Glomerular visceral epithelial cell (primary cell): ENCODE measurements around the gene TTC9B.

Experiments
- DNase-seq: peaks from one replicate; pipeline ENCODE4 v3.0.0-alpha.2; 2016; ENCODE audit errors: extremely low spot score

Gene TTC9B

DNA sequence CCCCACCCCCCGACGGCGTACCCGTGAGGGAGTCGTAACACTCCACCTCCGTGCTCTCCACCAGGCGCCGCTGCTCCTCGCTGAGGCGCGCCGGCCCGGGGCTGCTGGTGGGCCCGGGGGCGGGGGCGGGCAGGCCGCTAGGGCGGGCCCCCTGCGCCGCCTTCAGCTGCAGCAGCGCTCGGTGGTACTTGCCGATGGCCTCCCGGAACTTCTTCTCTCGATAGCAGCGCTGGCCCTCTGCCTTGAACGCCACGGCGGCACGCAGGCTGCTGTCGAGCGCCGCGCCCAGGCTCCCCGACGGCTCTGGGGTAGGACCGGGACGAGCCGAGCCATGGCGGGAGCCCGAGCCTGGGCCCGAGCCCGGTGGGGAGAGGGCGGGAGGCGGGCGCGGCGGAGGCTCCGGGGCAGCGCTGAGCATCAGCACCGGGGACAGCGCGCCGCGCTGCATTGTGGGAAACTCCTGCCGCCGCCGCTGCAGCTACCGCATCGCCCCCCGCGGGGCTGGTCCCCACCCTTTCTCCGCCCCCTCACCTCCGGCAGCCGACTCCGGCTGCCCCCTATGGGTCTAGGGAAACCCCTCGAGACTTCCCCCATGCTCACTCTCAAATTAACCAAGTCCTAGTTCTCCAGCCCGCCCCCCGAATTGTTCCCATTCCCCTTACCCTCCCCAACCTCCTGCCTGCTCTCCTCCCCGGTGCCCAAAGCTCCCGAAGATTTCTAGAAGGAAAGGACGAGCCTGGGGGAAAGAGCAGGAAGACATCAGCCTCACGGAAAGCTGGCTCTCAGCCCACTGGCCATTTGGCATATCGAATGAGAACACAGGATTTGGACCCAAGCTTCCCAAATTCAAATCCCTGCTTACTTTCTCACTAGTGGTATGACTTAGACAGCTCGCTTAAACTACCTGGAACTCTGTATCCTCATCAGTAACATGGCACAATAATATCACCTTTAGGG, at the start of gene TTC9B:
TSS of gene TTC9B (minus strand) at position 451 of the 957 bp plus-strand sequence. CDS start at position 448, 3 bp downstream.
- DNase-seq: no peak

DNA sequence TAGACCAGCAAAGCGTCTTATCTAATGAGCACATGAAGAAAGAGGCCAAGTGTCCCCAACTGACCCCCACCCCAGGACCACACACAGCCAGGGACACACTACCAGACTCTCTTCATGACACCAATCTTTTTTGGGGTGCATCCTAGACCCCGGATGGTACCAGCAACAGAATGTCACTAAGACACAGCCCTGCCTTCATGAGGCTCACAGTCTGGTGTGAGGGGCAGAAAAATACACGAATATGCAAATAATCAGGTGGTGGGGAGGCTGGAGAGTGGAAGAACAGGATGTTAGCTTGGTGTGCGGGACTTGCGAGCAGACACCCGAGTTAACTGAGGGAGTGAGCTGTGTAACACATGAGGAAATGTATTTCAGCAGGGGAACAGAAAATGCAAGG, 49.4 kb upstream of the TTC9B start:
- no peak for DNase-seq

DNA sequence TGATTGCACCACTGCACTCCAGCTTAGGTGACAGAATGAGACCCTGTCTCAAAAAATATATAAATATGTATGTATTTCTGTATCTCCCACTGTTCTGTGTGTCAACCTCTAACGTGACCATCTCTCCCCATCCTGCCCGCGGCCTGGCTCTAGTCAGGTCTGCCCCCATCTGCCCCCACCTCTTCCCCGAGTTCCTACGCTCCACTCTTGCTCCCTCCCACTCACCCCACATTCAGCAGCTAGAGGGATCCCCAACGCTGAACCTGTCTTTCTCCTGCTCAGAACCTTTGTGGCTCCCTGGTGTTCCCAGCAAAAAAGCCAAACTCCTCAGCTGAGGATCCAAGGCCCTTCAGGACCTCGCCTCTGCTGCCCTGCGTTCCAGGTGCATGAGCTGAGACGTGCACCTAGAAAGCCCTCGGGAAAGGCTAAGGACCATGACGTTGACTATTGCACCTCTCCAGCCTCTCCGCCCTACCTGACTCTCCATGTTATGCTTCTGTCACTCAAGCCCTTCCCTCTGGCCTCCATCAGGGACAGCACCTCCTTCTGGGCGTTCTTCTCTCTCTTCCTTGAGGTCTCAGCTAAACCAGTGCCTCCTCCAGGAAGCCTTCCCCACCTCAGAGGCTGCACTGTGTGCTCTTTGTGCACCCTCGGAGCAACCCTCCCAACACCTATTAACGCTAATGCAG, 48.9 kb upstream of the TTC9B start:
- DNase-seq: no peak

DNA sequence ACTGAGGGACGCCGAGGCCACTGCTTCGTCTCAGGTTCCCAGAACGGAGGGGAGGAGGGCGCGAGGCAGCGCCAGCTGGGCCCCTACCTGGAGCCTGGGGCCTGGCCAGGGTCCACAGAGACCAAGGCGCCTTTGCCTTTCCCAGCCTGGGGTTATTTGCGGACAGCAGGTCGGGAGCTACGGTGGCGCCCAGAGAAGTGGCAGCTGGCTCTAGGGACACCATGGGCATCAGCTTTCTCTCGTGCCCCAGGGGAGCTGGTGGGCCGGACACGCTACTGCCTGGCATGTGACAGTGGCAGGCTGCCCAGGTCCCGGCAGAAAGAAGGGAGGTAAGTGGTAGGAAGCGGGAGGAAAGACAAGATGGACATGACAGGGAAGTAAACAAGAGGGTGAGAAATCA, 47.9 kb upstream of the TTC9B start:
- DNase-seq: no peak

DNA sequence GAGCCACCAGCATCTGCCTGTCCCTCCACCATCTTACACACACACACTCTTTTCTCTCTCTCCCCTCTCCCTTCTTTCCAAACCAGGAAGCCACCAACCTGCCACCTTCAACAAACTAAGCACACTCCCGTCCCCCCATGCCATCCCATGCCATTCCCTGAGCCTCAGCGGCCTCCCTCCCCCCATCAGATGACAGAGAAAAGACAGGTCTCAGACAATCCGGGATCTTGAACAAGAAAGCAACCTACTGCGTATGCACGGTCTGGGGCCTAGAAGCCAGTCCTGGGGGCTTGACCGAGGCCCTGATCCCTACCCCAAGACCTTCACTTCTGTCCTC, 47.5 kb upstream of the TTC9B start:
- DNase-seq: no peak

DNA sequence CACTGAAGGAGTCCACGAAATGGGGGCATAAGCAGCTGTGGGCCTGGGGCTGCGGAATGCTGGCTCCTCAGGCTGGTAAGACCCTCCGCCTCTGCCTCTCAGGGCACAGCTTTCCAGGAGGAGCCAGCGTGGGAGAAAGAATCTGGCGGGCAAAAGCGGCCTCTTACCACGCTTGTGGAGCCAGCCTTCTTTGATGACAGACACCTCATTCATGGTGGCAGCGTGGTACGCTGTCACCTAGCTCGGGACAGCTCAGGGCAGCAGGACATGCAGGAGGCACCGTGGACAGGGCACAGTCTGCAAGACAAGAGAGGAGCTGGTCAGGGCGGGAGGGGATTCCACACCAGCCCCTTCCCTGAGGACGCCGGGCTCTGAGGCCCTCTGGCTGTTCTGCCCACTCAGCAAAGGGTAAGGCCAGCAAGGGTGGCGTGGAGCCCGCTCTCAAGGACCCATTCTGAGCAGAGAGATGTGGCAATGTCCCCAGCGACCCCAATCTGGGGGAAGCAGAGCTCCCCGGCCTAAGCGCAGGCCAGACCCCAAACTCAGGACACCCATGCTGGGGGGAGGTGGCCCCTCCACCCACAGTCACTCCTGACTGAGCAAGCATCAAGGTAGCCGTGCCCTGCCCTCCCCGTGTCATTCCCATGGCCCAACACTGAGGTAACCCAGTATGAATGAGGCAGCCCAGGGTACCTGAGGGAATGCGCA, 47.0 kb upstream of the TTC9B start:
- no peak for DNase-seq

DNA sequence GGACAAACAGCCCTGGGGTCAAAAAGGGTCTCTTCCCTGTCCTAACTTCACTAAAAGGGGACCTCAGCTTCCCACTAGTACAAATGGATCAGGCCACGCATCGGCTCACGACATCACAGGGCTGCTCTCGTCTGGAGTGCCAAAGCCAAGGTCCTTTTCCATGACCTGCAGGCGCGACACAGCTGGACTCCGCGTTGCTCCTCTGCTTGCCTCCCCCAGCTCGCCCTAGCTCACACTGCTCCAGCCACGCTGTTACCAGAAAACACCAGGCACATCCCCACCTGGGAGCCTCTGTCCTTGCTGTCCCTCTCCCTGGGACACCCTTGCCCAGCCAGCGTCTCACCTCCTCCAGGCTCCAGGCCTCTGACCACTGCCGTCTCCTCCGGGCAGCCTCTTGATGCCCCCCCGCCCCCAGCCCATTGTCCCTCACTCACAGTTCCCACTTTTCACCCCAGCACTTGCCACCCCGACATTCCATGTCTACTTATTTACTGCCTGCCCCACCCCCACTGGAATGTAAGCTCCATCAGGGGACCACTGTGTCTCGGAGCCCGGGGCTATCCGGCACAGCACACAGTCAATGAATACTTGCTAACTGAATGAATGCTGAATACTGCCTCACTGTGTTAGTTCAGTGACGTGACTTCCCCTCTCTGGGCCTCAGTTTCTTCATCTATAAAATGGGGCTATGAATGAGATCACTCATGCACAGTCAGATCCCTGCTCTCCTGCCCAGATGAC, 46.3 kb upstream of the TTC9B start:
- DNase-seq: no peak

DNA sequence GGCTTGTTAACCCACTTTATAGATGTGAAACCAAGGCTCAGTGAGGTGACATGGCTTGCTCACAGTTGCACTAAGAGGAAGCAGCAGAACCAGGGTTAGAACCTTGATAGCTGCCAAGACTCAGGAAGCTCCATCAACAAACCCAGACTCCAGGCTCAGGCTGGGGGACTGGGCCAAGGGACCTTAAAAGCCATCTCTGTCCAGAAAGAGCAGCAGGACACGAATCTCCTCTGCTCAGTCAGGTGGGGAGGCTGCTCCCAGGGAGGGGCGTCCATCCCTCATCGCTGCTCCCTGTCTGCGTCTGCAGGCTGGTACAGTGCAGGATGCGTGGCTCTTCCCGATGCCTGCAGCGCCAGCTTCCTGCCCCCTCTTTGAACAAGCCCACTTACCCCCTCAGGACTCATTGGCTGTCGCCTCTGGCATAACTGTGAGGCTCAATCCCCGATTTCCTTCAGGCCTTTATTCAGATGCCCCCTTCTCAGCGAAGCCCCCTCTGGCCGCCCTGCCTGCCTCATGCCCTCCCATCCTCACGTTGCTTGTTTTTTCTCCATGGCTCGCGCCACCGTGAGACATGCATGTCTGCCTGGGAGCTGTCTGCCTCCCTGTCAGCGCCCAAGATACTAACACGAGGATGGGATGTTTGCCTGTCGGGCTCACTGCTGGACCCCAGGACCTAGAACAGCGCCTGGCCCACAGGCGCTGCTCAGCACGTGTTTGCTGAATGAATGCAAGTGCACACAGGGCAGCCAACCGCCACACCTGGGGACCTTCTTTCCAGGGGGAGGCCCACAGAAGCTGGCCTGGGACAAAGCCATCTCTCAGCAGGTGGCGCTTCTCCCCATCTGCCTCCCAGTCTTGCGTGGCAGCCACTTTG, 45.5 kb upstream of the TTC9B start:
- no peak for DNase-seq

DNA sequence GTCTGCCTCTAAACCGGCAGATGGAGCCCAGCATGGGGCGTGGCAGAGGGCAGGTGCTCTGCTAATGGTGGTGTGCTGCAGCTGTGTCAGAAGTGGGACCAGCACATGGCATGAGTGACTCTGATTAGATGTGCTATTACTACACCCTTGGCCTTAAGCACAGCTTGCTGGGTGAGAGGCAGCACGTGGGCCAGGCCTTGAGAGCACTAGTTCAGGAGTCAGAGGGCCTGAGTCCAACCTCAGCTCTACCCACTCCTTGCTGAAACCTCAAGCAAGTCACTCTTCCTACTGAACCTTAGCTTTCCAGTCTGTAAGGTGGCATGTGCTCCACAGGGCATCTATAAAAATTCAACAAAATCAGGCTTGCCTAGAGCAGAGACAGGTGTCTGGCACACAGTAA, 44.2 kb upstream of the TTC9B start:
- DNase-seq: no peak

DNA sequence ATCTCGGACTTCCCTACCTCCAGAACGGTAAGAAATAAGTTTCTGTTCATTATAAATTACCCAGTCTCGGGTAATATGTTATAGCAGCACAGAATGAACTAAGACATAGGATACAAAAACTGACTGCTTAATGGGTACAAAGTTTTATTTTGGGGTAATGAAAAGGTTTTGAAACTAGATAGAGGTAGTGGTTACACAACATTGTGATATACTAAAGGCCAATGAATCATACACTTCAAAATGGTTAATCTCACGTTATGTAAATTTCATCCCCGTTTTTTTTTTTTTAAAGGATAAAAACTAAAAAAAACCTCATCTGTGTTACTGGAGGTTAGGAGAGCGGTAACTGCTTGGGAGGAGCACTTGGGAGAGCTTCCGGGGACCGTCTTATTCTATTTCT, 43.4 kb upstream of the TTC9B start:
- DNase-seq: no peak

DNA sequence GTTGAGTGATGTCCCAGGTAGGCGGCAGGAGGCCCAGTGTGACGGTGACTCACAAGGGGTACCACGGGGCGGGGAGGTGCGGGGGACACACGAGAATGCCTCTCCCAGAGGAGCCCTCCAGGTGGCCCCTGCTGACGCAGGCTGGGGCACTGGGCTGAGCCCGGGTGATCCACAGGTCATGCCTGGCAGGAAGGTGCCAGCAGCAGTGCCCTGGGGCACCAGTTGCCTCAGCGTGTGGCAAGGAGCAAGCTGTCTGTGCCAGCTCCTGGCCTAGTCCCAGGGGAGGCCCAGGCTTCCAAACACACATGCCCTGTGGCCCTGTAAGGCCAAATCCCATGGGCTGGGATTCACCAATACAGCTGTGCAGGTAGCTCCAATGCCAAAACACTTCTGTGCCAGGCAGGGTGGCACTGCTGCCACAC, 38.9 kb upstream of the TTC9B start:
- no peak for DNase-seq

DNA sequence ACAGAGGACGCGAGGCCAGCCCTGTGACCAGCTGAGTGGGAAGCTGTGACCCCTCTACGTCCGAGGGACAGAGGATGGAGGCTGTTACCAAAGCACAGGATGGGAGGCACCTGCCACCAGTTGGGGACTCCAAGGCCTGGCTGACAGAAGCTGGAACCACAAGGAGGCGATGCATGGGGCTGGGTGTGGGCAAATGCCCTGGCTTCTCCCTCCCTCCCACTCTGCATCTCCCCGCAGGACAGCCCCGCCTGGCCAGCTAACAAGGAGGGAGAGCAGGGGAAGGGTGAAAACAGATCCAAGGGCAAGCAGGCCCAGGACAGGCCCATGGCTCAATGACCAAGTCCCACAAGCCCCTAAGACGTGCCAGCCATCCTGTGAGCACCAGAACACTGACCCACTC, 38.3 kb upstream of the TTC9B start:
- no peak for DNase-seq

DNA sequence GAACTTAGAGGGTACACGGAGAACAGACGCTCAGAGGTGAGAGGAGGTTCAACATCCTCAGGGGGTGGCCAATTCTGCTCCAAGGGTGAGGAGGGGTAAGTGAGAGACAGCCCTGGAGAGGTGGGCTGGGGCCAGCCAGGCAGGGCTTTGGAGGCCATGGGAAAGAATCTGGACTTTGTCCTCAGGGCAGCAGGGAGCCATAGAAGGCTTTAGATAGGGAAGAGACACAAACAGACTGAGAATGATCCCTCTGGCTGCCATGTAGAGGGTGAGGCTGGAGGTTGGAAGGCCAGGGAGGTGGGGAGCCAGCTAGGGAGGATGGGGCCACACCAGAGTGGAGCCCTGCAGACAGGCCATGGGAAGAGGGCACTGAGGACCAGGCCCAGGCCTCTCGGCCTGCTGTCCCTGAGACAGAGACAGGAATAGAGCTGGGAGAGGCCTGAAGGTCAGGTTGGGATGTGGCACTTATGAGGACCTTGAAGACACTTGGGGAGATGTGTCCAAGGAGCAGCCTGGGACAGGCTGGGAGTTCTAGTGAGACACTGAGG, 37.5 kb upstream of the TTC9B start:
- DNase-seq: no peak

DNA sequence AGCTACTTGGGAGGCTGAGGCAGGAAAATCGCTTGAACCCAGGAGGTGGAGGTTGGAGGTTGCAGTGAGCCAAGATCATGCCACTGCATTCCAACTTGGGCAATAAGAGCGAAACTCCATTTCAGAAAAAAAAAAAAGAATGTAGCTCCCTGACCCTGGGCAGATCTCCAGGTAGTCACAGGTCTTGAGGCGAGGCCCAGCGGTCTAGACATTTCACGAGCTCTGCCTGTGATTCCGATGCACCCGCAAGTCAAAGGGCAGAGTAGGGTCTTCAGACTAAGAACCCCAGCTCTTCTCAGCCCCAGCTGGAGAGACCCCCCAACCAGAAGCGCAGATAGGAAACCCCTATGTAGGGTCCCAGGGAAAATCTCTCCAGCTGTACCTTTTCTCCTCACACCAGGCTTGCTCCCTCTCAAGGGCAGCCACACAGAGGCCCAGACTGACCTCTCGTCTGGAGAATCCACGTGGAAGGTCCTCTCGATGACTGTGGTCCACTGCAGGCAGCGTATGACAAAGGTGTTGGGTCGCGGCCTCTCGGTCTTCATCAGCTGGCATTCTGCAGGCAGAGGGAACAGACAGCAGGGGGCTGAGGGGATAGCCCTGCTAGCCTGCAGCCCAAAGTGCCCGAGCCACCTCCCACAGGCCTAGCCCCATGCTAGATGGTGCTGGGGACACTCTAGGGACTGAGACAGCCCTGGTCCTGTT, 36.7 kb upstream of the TTC9B start:
- DNase-seq: no peak

DNA sequence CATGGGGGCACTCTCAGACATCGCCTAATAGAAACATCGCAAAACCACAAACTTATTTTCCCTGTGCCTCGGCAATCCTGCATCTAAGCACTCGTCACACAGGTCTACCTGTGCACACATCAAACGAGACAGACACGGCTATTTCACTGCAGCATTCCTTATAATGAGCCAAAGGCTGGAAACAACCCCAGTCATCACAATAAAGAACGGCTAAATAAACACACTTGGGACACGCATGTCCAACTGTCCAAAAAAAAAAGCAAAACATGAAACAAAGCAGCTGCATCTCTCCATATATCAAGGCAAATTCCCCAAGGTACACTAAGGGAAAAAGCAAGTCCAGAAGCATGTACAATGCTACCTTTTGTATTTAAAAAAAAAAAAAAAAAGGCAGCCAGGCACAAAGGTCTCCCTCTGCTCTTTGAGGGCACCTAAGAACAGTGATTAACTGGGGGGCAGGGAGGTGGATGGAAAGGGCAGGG, 35.5 kb upstream of the TTC9B start:
- DNase-seq: no peak

DNA sequence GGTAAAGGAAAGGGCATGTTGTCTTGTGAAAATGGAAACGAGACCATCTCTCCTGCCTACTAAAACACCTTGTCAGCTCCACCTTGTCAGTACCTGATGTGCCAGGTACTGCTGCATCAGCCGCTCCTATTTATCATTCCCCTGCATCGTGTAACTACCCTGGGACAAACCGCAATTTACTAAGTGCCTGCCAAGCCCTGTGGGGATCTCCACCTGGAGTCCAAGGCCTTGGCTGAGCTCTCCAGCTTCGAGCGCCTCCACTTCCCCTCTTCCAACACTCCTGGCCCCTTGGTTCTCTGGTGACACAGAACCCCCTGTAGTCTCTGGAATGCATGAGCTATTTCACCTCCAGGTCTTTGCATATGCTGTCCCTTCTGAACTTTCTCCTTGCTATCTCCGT, 34.2 kb upstream of the TTC9B start:
- no peak for DNase-seq

DNA sequence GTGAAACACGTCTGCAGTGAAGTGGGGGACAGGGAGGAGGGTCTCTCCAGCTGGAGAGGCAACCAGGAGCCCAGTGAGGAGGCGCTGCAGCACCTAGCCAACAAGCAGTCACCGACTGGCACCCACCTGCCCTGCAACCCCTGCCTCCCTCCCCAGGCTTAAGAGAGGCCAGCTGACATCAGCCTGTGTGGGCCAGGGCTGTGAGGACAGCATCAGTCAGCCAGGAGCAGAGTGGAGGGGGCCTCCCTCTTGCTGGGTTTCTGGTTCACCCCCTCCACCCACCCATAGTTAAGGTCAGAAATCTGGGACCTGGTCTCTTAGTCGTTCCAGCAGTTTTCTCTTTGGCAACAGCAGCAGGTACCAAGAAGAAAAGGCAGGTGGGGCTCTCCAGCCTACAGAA, 33.8 kb upstream of the TTC9B start:
- DNase-seq: no peak

DNA sequence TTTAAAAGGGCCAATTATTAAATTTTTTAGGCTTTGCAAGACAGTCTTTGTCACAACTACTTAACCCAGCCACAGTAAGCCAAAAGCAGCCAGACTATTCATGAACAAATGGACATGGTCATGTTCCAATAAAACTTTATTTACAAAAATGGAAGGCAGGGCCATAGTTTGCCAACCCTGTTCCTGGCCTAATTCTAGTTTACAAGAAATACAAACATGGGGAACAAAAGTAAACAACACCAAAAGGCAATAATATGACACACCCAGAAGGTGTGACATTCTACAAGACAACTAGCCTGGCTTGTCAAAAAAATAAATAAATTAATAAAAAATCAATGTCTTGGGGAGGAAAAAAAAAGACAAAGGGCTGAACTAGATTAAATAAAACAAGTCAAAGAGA, 33.1 kb upstream of the TTC9B start:
- no peak for DNase-seq

DNA sequence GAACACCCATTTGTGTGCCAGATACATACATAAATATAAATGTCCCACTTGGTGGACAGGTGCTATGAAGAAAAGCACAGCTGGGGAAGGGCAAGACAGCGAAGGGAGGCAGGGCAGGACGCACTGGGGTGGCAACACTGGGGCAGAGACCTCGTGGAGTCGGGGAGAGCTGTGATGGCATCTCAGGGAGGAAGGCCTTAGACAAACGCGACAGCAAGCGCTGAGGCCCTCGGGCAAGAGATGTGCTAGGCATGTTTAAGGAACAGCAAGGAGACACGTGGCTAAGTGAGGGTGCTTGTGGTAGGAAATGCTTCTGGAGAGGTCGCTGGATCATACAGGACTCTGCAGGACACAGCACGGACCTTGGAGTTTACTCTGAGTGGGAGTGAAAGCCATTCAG, 31.6 kb upstream of the TTC9B start:
- no peak for DNase-seq

DNA sequence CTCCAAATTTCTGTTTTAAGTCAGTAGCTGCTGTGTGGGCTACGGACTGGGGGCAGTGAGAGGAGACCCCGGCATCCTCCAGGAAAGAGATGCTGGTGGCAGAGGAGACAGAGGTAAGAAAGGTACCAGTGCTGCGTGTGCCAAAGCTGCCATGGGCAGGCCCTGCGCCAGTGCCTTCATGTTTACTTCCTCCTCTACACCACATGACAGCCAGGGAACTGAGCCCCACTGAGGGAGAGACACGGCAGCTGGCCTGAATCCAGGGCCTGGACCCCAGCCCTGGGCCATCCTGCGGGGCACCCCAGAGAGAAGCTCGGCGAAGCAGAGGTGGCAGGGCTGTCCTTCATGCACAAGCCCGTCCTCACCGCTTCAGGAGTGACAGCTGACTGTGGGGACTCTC, 31.0 kb upstream of the TTC9B start:
- DNase-seq: no peak
